Stimulated activated CD4-positive, alpha-beta T cell treated with anti-CD3 and anti-CD28 coated beads, Interleukin-12 subunit alpha, Interleukin-12 subunit beta, amount 100 ng/mL, for 4 hours (primary cell): ENCODE measurements around the gene RIOK3.
"Not testable (repeated sequence)": the region's sequence is repeated elsewhere in the genome, so short reads cannot be mapped to it uniquely, and the experiment has no call there.

Experiments used
- DNase-seq: peaks from one replicate; pipeline ENCODE4 v3.0.0-alpha.2; 2020

RIOK3 gene

DNA sequence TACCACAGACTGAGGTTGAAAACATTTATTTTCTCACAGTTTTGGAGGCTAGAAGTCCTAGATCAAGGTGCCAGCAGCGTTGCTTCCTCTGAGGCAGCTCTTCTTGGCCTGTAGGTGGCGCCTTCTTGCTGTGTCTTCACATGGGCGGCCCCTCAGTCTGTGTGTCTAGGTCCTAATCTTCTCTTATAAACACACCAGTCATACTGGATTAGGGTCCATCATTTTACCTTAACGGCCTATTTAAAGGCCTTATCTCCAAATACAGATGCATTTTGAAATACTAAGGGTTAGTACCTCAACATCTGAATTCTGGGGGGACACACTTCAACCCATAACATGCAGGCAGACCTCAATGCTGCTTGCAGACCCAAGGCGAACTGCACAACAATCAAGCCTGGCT is 45.8 kb downstream of the RIOK3 start:
- peak; percentile 54 for DNase-seq

DNA sequence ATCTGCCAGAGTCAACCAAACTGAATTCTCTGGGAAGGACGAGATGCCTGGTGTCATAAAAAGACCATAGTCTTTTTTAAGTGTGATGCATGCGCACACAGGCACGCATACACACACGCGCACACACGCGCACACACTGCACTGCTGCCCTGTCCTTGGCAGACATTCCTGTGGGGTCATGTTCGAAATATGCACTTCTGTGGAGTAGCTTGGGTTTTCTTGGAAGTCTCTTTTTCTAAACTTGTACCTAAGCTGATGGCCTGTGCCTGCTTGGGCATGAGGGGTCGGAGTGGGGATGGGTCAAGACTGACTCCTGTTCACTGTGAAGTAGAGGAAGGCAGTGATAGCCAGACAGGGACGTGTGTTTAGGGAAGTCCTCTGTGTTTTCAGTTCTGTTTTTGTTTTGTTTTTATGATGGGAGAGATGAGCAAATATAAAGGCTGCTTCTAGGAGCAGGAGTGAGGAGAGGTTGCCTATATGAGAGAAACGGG is 46.2 kb downstream of the RIOK3 start:
- DNase-seq: no peak

DNA sequence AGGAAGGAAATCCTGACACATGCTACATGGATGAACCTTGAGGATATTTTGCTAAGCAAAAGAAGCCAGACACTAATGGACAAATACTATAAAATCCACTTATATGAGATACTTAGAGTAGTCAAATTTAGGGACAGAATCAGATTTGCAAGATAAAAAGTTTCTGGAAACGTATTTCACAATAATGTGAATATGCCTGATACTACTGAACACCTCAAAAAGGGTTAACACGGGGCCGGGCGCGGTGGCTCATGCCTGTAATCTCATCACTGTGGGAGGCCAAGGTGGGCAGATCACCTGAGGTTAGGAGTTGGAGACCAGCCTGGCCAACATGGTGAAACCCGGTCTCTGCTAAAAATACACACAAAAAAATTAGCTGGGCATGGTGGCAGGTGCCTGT is 48.5 kb downstream of the RIOK3 start:
- no peak for DNase-seq

DNA sequence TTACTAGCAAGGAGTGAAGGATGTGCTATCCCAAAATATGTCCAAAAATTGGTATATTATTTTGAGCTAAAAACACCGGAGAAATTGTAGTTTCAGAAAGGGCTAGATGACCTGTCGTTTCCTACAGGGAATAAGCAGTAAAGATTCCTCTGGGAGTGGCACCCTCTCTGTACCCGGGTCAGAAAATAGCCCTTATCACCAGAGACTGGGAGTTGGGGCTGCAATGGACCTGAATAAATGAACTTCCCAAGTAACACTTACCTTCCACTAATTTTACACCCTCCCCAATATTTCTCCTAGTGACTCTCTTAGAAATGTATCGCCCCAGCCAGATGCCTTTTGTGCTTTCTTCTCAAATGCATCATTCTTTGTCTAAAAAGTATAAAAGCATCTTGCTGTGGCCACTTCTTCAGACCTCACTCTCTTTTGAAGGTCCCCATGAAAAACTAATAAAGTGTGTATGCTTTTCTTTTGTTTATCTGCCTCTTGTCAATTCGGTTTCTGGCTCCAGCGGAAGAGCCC is 49.5 kb downstream of the RIOK3 start:
- no peak for DNase-seq

DNA sequence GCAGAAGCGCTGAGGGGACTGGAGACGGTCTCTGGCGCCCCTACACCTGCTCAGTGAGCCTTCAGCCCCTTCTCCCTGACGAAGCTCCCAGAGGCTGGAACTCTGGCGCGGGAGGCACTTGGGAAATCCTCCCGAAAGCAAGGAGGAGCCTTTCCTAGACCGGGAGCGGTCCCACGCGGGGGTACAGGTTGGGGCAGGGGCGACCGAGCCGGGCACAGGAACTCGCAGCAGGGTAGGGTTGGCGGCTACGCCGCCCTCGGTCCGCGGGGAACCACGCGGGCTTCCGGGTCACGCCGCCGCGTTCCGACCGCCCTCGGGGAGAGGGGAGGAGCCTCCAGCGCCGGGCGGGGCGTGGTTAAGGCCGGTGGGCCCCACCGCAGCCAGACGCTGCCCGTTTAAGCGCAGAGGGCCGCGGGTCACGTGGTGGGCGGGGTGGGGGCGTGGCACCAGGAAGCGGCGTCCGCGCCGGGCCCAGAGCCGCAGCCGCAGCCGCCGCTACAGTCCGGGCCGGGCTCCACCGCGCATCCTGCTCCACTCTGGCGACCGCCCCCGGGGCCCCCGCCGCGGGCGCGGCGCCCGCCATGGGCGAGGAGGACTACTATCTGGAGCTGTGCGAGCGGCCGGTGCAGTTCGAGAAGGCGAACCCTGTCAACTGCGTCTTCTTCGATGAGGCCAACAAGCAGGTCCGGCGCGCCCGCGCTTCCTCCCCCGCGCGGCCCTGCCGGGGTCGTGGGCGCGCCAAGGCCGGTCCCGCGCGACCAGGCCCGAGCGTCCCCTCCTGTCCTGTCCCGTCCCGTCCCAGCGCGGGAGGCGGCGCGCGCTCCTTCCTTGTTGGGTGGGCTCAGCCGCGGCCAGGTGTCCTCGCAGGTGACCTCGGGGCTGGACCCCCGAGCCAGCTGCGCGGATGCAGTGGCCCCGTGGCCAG is 50.2 kb downstream of the RIOK3 start, which contains the start of gene RMC1:
Gene RMC1 (plus strand): TSS at position 474 of the 925 bp plus-strand sequence. CDS start 108 bp downstream, at position 582.
- DNase-seq: peak; percentile 99

- no peak for DNase-seq
Measured at GRCh38 chr18:23503963-23504344, 50.9 kb downstream of the RIOK3 start.

DNA sequence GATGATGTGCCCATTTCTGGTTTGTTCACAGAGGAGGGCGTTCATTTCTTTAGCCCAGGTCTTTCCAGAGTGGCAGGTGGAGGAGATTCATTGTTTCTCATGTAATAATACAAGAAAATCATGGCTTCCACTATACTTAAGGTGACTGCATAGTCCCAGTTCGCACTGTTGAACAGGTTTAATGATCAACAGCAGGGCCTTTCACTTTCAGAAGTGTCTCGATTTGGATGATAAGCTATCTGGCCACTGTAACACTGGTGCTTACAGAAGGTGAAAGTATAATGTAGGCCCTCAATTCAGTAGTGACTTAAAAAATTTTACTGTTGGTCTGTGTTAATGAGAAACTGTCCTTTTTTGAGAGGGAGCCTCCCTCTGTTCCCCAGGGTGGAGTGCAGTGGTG is 51.6 kb downstream of the RIOK3 start:
- DNase-seq: no peak

DNA sequence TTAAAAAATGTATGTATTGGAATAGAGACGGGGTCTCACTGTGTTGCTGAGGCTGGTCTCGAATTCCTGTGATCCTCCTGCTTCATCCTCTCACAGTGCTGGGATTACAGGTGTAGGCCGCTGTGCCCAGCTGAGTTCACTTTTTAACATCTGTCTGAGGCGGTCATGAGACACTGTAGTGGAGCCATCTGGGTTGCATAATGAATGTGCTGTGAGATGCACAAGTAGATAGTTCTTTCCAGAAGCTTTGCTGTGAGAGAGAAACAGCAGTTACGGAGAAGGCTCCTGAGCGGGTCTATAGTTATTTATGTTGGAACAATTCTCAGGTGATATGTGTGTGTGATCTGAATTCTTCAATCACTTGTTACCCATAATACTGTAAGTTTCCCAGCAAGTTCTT is 53.3 kb downstream of the RIOK3 start:
- no peak for DNase-seq

GRCh38 chr18:23510923-23511322 is 57.8 kb downstream of the RIOK3 start:
- DNase-seq: not testable (repeated sequence)

- not testable (repeated sequence) for DNase-seq
Measured at GRCh38 chr18:23512216-23512615, 59.1 kb downstream of the RIOK3 start.

- no peak for DNase-seq
Measured at GRCh38 chr18:23512641-23513040, 59.6 kb downstream of the RIOK3 start.

DNA sequence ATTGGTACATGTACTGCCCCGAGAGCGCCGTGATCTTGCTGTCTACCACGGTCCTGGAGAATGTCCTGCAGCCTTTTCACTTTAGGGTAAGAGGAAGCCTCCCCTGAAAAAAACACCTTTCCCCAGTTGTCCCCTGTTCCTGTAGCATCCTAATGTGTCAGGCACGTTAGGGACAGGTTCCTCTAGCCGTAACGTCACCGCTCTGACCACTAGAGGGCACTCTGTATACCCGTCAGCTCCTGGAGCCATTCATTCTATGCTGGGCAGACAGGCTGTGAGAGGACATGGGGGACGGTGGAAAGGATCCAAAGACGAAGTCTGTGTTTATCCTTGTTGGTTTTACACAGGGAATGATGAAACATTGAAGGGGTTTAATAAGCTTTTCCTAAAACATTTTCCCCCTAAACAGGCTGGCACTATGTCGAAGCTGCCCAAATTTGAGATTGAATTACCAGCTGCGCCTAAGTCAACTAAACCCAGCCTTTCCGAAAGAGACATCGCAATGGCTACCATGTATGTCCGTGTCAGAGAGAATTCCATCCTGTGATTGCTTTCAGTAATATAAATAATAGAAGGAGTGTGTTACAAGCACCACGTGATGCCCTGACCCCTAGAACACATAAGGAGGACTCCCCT is 62.9 kb downstream of the RIOK3 start:
- peak; percentile 61 for DNase-seq

DNA sequence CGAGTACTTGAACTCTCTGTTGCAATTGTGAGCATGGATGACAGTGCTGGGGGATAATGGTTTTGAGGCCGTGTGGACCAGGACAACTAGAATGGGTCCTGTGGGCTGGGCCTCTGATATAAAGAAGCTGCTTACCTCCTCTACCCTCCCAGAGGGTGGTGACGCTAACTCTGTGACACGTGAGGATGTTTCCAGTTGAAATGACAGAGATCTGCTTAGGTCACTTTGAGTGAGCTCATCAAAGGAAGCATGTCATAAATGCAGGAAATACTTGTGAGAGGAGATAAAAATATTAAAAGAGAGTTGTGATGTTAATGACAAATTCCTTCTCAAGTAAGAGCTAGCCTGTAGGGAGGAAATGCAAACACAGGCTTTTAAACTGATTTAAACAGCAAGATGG is 66.6 kb downstream of the RIOK3 start:
- no peak for DNase-seq

- no peak for DNase-seq
Measured at GRCh38 chr18:23521271-23521670, 68.2 kb downstream of the RIOK3 start.

DNA sequence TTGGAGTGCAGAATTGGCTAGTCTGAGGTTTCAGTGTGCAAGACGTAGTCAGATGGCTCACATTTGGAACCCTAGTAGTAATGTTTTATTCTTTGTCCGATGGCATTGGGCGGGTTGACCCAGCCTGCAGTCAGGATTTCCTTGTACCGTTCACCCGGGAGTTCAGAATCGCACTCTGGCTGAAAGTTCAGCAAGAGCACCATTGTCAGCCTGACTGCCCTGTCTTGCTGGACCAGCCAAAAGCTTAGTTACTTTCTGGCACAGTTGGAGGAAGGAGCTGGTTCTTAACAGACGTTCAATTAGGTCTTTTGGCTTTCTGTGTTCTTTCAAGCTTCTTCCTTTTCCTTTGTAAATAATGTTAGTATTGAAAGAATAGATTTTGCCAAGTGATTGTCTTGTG is 68.8 kb downstream of the RIOK3 start:
- DNase-seq: no peak

GRCh38 chr18:23523429-23524212 is 70.5 kb downstream of the RIOK3 start:
- no peak for DNase-seq

- DNase-seq: no peak
Measured at GRCh38 chr18:23524213-23524707, 71.2 kb downstream of the RIOK3 start.

DNA sequence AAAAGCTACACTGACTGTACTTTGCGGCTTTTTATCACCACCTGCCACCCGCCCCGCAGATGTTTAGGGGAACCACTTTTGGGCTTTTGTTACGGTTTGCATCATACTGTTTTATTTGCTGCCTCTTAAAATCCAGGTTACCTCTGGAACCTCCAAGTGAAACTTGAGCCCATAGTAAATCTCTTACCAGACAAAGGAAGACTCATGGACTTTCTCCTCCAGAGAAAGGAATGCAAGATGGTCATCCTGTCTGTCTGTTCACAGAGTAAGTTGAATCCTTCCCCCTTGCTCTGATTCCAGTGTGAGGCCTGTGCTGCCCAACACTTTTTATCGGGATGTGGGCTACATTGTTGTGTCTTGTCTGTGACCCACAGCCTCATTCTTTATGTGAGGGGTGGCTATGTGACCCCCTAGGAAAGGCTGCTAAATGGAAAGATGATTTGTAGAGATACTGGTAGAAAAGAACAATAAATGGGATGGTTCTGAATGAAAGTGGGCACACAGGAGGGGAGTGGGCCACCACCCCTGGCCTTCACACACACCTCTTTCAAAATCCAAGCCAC is 73.5 kb downstream of the RIOK3 start:
- no peak for DNase-seq

- no peak for DNase-seq
Measured at GRCh38 chr18:23528580-23529472, 75.7 kb downstream of the RIOK3 start.

GRCh38 chr18:23529604-23530003 is 76.5 kb downstream of the RIOK3 start:
- DNase-seq: no peak

- no peak for DNase-seq
Measured at GRCh38 chr18:23530195-23530594, 77.1 kb downstream of the RIOK3 start.
